ENCODE measurements around the gene PTGIS. TPM values are rescaled to one million over a fixed set of nuclear protein-coding genes. Genes with fewer than 3 reads are reported as not detected.

PTGIS gene
- total and polyA plus RNA-seq, 2 of the 4 experiments (the other 2 are of a cell fraction) = 1.6 to 2.6 TPM

GRCh38 chr20:49557449-49557848, 10.5 kb downstream of the PTGIS start:
- no peak overlapping the region for H2AFZ ChIP-seq (replicated peaks; ENCODE audit: low read length, poor library complexity)
- ChIA-PET POLR2A (ENCODE audit: unreplicated experiment) (interaction anchor here (0.7 kb wide), 1 partner anchor 9 kb away, joined by 4 read pairs; no protein-coding TSS in a partner anchor), CTCF (interaction anchor here (0.5 to 1.0 kb wide), 2 partner anchors 10 to 15 kb away, joined by 3 read pairs; no protein-coding TSS in a partner anchor)
- H2BK120ac ChIP-seq (ENCODE audit: low read depth, low read length) = no peak overlapping the region
- no peaks in the 10 kb centered on the region; the same call in 1 of the 2 replicates for H3K27me3 ChIP-seq (ENCODE audit: control insufficient read depth, insufficient read depth, low read length)
- no peak overlapping the region for H3K4me2 ChIP-seq (ENCODE audit: low read depth, low read length)
- no peak overlapping the region; the same call in 1 of the 2 replicates for H3K9ac ChIP-seq (ENCODE audit: low read depth, low read length)
- H3K56ac ChIP-seq (ENCODE audit: extremely low read depth, insufficient read depth, low read length) = no peak overlapping the region
- no peaks in the 10 kb centered on the region for H4K20me1 ChIP-seq (ENCODE audit: insufficient read depth, low read length)
- ATAC-seq (ENCODE audit: low read depth) (peak; percentile 44), DNase-seq (peak; percentile 50)
- no CpG with 5 or more reads among the region's 5 CpGs for whole genome bisulfite sequencing, 2 experiments (ENCODE audit: extremely low coverage in 2 of 2, insufficient read length in 1 of 2)
- no peak overlapping the region for H2BK5ac ChIP-seq (ENCODE audit: low read depth, low read length, poor library complexity, severe bottlenecking)
- H2AK9ac ChIP-seq (replicated peaks; ENCODE audit: low read depth, low read length, poor library complexity) = no peak overlapping the region
- H3K14ac ChIP-seq (replicated peaks; ENCODE audit: low read depth, low read length) = no peak overlapping the region
- in situ Hi-C loops (cut with MboI; ENCODE audit: low sequenced_read_pairs) = no loop called here
- no peaks in the 10 kb centered on the region for H3K9me3 ChIP-seq (ENCODE audit: control insufficient read depth, insufficient read depth, low read length)
- intact Hi-C loops (cut with micrococcal nuclease) = no loop called here
- no peak overlapping the region for H3K4ac ChIP-seq (ENCODE audit: low read depth, low read length)
- no peak overlapping the region for H2BK20ac ChIP-seq (ENCODE audit: low read depth, low read length)
- H3K23ac ChIP-seq (ENCODE audit: low read depth, low read length) = no peak overlapping the region
- H4K5ac ChIP-seq (ENCODE audit: low read depth, low read length) = no peak overlapping the region; the same call in 1 of the 2 replicates
- peak overlapping the region; percentile 54; the same call in 1 of the 2 replicates for H4K91ac ChIP-seq (ENCODE audit: insufficient read depth, low read depth, low read length)
- no peak overlapping the region for H3K4me3 ChIP-seq (ENCODE audit: insufficient read depth, low read depth, low read length)
- no TSS peak for BruUV-seq (replicated peaks)
- no peak overlapping the region for H3K18ac ChIP-seq (ENCODE audit: low read depth, low read length)
- H3K27ac ChIP-seq (ENCODE audit: insufficient read depth, low read length) = no peak overlapping the region
- H3K79me1 ChIP-seq (ENCODE audit: low read depth in 1 of 2, low read length in 2 of 2) = peaks cover 0 to 3% of the 10 kb centered on the region in 2 experiments; a peak in 1 of 4 replicates
- no peaks in the 10 kb centered on the region for H3K36me3 ChIP-seq (ENCODE audit: control insufficient read depth, insufficient read depth, low read length)
- peaks cover 12% of the 10 kb centered on the region for H3K4me1 ChIP-seq (ENCODE audit: control insufficient read depth, insufficient read depth, low read length)
- no peak overlapping the region for H2AK5ac ChIP-seq (ENCODE audit: low read depth, low read length)
- no peak overlapping the region; a peak in 1 of 4 replicates for H4K8ac ChIP-seq (ENCODE audit: low read depth in 2 of 2, low read length in 2 of 2)
- H2BK15ac ChIP-seq (ENCODE audit: low read depth, low read length) = no peak overlapping the region
- dilution Hi-C loops (cut with HindIII; ENCODE audit: low sequenced_read_pairs, unreplicated experiment) = no loop called here
- 0 out of 2 replicates have a peak, but pooled peaks cover 7% of the 10 kb centered on the region for H3K9me1 ChIP-seq (ENCODE audit: insufficient read depth, low read length)
- TF ChIP-seq, protein P1, sequence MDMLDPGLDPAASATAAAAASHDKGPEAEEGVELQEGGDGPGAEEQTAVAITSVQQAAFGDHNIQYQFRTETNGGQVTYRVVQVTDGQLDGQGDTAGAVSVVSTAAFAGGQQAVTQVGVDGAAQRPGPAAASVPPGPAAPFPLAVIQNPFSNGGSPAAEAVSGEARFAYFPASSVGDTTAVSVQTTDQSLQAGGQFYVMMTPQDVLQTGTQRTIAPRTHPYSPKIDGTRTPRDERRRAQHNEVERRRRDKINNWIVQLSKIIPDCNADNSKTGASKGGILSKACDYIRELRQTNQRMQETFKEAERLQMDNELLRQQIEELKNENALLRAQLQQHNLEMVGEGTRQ (IDR thresholded peaks at IDR 0.05; ENCODE audit: low read depth, low read length) = no peak
- TF ChIP-seq NFE2L2 (IDR thresholded peaks at IDR 0.05; ENCODE audit: low read depth, low read length) = peak; percentile 74
- no peak for TF ChIP-seq BHLHE40 (IDR thresholded peaks at IDR 0.05; ENCODE audit: low read depth, low read length)
- TF ChIP-seq CTCF (conservative IDR thresholded peaks at IDR 0.05; ENCODE audit: low read depth, low read length) = no peak
- TF ChIP-seq CEBPB (IDR thresholded peaks at IDR 0.05; ENCODE audit: low read depth, low read length) = no peak
- TF ChIP-seq, protein P2, sequence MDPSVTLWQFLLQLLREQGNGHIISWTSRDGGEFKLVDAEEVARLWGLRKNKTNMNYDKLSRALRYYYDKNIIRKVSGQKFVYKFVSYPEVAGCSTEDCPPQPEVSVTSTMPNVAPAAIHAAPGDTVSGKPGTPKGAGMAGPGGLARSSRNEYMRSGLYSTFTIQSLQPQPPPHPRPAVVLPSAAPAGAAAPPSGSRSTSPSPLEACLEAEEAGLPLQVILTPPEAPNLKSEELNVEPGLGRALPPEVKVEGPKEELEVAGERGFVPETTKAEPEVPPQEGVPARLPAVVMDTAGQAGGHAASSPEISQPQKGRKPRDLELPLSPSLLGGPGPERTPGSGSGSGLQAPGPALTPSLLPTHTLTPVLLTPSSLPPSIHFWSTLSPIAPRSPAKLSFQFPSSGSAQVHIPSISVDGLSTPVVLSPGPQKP (IDR thresholded peaks at IDR 0.05; ENCODE audit: borderline replicate concordance, low read depth, low read length) = no peak
- no peak for TF ChIP-seq POLR2A (IDR thresholded peaks at IDR 0.05; ENCODE audit: low read depth, low read length)
- TF ChIP-seq MAFK (IDR thresholded peaks at IDR 0.05; ENCODE audit: low read depth, low read length) = peak; percentile 17; the same call in 1 of the 2 replicates
- TF ChIP-seq MAZ (IDR thresholded peaks at IDR 0.05; ENCODE audit: borderline replicate concordance, low read depth, low read length) = no peak
- no peak for TF ChIP-seq RAD21 (IDR thresholded peaks at IDR 0.05; ENCODE audit: low read length)
